ENCODE results near the gene AMER2.

The AMER2 gene

GRCh38 chr13:25171517-25172302 lies at the start of gene AMER2:
TSS of gene AMER2 (minus strand) at chr13:25172288. CDS start at chr13:25171619, 669 bp downstream.
- DNase-seq (ENCODE audit: low read depth in 2 of 2): no peak

GRCh38 chr13:25218019-25218418 lies 45.9 kb upstream of the AMER2 start:
- no peak for DNase-seq (ENCODE audit: low read depth in 2 of 2)

- DNase-seq (ENCODE audit: low read depth in 2 of 2): no peak
Measured at GRCh38 chr13:25217023-25217885, 45.2 kb upstream of the AMER2 start.

DNA sequence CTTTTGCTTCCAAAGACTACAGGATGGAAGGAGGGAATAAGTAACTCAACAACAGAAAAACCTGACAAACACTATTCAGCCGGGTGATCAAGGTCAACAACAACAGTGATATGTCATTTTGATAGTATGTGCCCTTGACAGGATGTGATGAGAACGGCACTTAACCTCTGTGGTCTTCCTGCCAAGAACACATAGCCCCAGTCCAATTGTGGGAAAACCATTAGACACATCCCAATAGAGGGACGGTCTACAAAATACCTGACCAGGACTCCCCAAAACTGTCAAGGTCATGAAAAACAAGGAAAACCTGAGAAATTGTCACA lies 43.1 kb upstream of the AMER2 start:
- no peak for DNase-seq (ENCODE audit: low read depth in 2 of 2)

- no peak for DNase-seq (ENCODE audit: low read depth in 2 of 2)
Measured at GRCh38 chr13:25214491-25215252, 42.6 kb upstream of the AMER2 start.

GRCh38 chr13:25213715-25214114 lies 41.6 kb upstream of the AMER2 start:
- no peak for DNase-seq (ENCODE audit: low read depth in 2 of 2)

DNA sequence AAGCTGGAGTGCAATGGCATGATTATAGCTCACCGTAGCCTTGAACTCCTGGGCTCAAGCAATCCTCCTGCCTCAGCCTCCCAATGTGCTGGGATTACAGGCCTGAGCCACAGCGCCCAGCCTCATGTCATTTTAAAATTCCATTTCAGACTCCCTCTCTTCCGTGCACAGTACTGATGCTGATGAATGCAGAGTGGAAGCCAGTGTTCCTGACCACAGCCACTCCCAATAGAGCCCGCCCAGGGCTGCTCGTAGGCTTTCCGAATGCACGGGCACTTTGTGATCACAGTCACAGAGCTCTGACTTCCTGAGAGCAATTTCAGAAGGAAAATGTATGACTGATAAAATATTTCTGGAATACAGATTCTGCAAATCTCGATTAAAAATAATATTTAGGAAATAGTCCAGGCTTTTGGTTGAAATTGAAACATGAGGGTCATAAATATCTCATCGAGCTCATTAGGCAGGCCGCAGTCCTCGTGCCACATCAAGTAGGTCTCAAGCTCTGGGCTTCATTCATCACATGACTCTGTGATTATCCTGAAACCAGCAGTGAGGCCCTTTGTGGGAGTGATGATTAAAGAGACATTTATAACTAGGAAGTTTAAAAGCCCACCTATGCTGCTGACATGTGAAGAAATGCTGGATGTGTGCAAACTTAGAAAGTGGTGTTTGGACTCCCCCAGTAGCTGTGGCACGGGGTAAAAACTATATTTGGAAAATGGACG lies 38.9 kb upstream of the AMER2 start:
- no peak for DNase-seq (ENCODE audit: low read depth in 2 of 2)

- no peak for DNase-seq (ENCODE audit: low read depth in 2 of 2)
Measured at GRCh38 chr13:25207291-25207810, 35.3 kb upstream of the AMER2 start.

GRCh38 chr13:25204863-25205262 lies 32.8 kb upstream of the AMER2 start:
- DNase-seq (ENCODE audit: low read depth in 2 of 2): no peak

- no peak for DNase-seq (ENCODE audit: low read depth in 2 of 2)
Measured at GRCh38 chr13:25203127-25203740, 31.1 kb upstream of the AMER2 start.

DNA sequence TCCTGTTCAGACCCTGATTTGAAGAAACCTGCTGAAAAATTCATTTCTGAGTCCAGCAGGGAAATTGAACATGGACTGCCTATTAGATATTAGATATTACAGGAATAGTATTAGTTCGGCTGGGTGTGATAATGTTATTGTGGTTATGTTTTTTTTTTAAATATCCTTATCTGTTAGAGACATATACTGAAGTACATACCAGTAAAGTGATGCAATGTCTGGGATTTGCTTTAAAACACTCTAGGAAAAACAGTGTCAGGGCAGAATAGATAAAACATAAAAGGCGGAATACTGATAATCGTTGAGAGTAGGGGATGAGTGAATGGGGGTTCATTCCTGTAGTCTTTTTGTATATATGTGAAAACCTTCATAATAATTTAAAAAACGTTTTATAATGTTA lies 28.7 kb upstream of the AMER2 start:
- DNase-seq (ENCODE audit: low read depth in 2 of 2): no peak

GRCh38 chr13:25198647-25199046 lies 26.6 kb upstream of the AMER2 start:
- no peak for DNase-seq (ENCODE audit: low read depth in 2 of 2)

GRCh38 chr13:25196971-25197370 lies 24.9 kb upstream of the AMER2 start:
- no peak for DNase-seq (ENCODE audit: low read depth in 2 of 2)

GRCh38 chr13:25192936-25193335 lies 20.8 kb upstream of the AMER2 start:
- no peak for DNase-seq (ENCODE audit: low read depth in 2 of 2)

DNA sequence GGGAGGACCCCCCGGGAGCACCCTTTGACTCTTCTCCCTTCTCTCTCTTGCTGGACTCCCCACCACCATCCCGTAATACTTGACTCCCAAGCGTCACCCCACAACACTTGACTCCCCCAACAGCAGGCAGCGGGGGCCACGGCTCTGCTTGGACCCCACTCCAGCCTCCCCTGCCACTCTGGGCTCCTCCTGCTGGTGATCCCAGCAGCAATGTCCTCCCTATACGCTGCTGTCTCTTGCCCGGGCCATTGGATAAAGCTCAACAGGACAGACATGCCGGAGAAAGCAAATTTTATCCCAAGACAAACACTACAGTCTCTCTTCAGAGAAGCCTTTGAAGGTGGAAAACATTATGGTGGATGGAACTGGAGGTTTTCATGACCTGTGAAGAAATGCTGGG lies 20.4 kb upstream of the AMER2 start:
- DNase-seq (ENCODE audit: low read depth in 2 of 2): no peak

GRCh38 chr13:25192052-25192451 lies 20.0 kb upstream of the AMER2 start:
- DNase-seq (ENCODE audit: low read depth in 2 of 2): no peak

DNA sequence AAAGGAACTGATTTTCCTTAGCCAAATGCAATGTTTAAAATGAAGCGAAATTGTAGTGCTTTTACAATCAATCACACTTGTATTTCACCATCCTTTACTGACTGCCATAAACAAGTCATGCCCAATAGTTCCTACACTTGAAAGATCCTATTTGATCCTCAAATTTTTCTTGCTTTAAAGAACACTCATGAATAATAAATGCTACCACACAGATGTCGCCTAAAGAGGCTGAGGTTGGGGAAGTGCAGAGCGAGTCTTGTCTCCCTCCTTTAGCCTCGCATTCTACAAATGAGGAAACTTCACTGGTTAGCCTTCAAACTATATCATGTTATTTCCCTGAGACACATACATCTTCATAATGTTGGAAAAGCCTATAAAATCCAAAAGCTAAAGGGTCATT lies 18.7 kb upstream of the AMER2 start:
- DNase-seq (ENCODE audit: low read depth in 2 of 2): no peak

DNA sequence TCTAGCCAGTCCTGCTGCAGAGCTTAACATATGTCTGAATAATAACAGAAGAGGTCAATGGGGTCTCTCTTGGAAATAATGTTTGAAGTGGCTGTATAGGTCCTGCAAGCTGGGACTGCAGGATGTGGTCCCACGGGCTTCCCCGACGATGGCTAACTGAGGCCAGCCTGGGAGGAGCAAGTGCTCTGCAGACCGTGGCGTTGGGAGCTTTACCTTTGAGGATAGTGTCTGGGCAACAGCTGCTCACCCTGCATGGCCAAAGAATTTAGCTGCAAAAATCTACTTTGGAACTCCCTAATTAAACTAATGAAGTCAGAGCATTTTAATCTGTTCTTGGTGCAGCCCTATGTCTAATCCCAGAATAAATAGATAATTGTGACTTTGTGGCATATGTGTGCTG lies 18.2 kb upstream of the AMER2 start:
- no peak for DNase-seq (ENCODE audit: low read depth in 2 of 2)

DNA sequence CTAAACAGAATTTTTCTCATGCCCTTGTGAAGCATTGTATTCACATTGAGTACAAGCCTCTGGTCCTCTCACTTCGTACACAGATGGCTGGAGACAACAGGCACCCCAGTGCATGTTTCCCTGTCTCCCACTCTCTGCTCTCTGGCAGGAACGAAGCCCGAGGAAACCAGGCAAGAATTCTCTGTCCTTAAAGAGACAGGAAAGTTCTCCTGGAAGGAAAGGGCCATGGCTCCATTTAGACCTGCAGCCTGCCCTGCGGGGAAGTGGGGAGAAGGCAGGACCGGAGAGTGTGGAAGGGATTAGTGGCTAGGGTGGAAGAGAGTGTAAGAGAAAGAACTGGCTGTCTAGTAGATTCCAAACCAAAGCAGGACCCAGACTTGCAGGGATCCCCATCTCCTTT lies 15.5 kb upstream of the AMER2 start:
- DNase-seq (ENCODE audit: low read depth in 2 of 2): no peak

GRCh38 chr13:25186187-25186586 lies 14.1 kb upstream of the AMER2 start:
- DNase-seq (ENCODE audit: low read depth in 2 of 2): no peak

DNA sequence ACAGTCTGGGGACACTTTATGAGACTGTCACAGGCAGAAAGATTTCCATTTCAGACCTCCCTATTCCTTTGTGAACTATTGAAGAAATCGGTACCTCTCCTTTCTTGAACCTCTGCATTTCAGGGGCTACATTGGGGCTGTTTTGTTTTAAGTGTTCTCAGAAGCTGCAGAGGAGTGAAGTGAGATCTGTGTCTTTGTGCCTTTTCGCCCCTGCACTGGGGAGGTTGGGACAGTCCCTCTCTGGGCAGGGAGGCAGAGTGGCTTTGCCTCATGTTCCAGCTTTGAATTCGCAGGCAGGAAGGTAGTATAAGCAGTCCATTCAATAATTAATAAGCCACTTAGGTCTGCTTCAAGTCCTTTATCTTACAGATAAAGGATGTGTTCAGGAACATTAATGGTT lies 9.5 kb upstream of the AMER2 start:
- no peak for DNase-seq (ENCODE audit: low read depth in 2 of 2)

All from stimulated activated CD4-positive, alpha-beta T cell treated with anti-CD3 and anti-CD28 coated beads, Interleukin-12 subunit alpha, Interleukin-12 subunit beta, amount 100 ng/mL, for 24 hours (primary cell).